Peyer's patch (tissue), 4 donors: Measurements from ENCODE around the gene LSM12.

Experiments used
- POLR2A ChIP-seq, 2 donors: fragments of 450-650 bp; IDR thresholded peaks; one replicate each; pipeline ENCODE4 v1.5.1; 2017; ENCODE audit warnings: antibody characterized with exemption in 2 of 2, mild to moderate bottlenecking in 2 of 2, moderate library complexity in 2 of 2
- TF ChIP-seq, protein P1 (sequence below), 6 experiments: fragments of 450-650 bp in 4 of 6; fragments of 200-600 bp in 2 of 6; sonication (generic) in 1 of 6; IDR thresholded peaks; one replicate each; pipeline ENCODE4 v1.5.1; 2017 to 2019; ENCODE audit warnings: antibody characterized with exemption in 6 of 6, mild to moderate bottlenecking in 3 of 6, moderate library complexity in 1 of 6

DNA sequence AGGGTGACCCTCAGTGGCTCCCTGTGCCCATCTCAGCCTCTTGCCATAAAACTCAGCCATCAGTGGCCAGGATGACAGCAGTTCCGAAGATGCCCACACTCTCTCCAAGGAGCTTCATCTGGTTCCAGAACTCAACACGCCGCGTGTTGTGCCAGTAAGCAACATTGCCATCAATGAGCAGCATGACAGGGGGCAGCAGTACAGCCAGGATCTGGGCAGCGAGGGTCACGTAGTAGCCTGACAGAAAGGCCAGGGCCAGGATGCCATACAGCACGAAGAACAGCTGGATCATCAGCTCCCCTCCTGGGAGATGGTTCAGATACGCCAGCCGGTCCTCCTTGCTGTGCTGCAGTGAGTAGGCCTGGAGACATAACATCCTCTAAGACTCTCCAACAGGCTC is 54.6 kb downstream of the LSM12 start:
- no peak for TF ChIP-seq POLR2A (IDR thresholded peaks at IDR 0.05)
- TF ChIP-seq, protein P1, sequence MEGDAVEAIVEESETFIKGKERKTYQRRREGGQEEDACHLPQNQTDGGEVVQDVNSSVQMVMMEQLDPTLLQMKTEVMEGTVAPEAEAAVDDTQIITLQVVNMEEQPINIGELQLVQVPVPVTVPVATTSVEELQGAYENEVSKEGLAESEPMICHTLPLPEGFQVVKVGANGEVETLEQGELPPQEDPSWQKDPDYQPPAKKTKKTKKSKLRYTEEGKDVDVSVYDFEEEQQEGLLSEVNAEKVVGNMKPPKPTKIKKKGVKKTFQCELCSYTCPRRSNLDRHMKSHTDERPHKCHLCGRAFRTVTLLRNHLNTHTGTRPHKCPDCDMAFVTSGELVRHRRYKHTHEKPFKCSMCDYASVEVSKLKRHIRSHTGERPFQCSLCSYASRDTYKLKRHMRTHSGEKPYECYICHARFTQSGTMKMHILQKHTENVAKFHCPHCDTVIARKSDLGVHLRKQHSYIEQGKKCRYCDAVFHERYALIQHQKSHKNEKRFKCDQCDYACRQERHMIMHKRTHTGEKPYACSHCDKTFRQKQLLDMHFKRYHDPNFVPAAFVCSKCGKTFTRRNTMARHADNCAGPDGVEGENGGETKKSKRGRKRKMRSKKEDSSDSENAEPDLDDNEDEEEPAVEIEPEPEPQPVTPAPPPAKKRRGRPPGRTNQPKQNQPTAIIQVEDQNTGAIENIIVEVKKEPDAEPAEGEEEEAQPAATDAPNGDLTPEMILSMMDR (IDR thresholded peaks at IDR 0.05): no peak
